CD4-positive, alpha-beta T cell treated with Interleukin-17A for 1 hour (primary cell): ENCODE data around the gene AKAP6.

ENCODE experiments used
- DNase-seq: peaks from one replicate; pipeline ENCODE4 v3.0.0-alpha.2; 2020

AKAP6 gene

DNA sequence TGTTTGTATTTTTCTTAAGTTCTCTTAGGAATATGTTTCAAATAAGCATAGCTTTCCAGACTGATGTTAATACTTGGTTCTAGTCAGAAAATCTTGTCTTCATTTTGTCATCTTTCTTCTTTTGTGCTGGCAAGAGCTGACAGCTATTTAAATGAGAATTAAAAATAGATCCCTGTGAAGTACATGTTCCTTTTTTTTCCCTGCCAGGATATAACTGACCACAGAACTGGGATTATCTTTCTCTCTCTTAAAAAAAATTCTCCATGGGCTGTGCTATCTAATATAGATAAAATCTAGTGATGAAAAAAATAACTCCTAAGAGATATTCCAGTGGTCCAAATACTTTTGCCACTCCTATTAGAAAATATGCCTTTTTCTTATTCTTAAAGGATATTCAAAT, 163.4 kb downstream of the AKAP6 start:
- DNase-seq: no peak

DNA sequence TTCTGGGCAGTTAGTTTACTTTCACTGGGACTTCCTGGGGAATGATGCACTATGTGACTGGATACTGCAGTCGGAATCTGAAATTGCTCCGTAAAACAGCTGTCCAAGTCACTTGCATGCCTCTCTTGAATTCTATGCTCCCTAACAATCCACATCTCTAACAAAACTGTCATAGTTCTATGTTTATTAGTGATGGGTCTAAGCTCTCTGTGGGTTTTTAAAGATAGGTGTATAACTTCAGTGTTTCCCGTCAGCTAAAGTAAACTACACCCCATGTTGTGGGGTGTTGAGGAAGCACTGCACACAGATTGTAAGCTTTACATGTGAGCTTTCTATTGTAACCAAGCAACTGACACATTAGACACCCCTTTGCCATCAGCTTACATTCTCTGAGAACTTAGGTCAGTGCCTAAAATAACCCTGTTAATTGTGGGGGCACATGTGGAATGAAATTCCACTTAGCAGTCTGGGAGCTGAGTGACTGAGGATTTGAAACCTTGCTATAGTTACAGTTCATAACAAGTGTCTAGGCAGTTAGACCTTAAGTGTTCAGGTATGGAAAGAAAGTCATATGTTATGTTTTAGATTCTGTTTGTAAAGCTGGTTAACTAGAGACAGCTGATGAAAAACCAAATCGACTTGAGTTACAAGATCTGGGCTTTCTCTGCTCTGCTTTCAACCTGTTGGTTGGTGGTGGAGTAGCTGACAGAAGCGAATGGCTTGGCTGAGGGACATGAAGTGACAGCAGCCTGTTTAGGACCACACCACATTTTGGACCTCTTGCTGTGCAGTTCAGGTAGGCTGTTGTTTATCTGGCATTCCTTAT, 165.7 kb downstream of the AKAP6 start:
- DNase-seq: no peak

DNA sequence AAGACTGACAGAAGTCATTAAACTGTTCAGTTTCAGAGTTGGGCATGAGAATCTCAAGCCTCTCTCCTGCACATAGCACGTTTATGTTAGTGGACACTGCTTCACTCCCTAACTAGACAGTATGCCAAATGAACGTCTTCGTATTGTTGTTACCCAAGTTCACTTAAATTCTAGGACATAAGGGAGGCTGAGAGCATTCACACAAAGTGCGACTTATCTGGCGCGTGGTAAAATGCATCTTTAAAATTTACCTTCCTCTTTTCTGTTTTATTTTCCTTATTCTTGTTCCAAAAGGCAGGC, 166.3 kb downstream of the AKAP6 start:
- DNase-seq: no peak

DNA sequence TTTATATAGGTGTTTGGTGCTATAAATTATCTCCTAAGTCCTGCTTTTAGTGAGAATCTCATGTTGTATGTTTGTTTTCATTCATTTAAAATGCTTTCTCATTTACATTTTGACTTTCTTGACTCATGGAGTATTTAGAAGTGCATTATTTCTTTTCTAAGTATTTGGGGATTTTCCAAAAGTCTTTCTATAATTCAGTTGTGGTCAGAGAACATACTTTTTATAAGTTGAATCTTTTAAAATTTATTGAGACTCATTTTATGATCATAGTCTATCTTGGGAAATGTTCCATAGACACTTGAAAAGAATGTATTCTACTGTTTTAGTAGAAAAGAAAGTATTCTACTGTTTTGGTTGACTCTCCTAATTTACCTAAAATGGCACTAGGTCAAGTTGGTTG, 168.2 kb downstream of the AKAP6 start:
- DNase-seq: no peak

DNA sequence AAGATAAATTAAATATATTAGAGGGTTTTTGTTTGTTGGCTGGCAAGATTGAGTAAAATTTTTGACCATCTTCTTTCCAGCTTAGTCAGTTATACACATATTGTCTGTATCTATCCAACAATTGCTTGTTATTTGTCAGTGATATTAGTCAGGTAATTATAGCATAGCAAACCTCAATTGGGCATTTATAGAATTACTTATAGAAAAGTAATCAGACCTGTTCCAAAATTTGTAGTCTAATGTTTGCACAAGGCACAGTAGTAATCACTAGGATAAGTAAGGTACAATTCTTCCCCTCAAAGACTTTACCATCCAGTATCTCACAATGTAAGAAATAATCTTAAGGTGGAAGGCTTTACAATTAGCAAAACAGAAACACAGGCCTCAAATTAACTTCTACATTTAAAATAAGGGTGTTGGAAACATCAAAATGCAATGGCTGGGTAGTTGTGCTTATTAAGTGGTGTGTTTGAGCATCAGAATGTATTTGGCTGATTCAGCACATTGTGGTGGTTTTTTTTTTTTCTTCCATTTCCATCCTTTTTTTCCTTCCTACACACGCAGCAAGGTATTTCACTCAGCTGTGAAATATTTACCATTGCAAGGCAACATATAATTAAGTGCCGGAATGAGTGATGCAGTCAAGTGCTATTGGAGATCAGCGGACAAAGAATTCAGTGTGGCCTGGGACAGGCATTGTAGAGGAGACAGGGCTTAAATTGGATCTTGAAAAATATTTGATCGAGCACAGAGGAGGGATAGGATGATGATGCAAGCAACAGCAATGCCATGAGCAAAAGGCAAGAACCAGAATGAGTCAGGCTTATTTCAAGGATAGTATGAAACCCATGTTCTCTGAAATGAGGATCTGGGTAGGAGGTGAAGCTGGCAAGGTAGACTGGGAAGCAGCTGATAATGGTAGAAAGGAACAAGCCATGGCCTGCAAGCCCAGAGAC, 178.2 kb downstream of the AKAP6 start:
- DNase-seq: no peak

DNA sequence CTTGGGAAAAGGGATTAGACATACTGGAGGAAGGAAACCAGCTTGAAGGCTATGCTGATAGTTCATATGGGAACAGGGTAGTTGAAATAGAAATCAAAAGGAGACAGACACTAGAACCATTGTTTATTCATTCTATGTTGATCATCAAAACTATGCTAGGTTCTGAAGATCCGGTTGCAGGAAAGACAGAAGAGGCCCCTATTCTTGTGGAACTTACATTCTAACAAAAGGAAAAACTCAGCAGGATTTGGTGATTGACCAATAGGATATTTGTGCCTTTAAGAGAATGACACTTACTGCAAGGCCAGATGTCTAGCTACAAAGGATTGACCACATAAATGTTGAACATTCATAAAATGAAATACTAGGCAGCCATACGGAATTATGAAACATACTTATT, 179.2 kb downstream of the AKAP6 start:
- DNase-seq: no peak

DNA sequence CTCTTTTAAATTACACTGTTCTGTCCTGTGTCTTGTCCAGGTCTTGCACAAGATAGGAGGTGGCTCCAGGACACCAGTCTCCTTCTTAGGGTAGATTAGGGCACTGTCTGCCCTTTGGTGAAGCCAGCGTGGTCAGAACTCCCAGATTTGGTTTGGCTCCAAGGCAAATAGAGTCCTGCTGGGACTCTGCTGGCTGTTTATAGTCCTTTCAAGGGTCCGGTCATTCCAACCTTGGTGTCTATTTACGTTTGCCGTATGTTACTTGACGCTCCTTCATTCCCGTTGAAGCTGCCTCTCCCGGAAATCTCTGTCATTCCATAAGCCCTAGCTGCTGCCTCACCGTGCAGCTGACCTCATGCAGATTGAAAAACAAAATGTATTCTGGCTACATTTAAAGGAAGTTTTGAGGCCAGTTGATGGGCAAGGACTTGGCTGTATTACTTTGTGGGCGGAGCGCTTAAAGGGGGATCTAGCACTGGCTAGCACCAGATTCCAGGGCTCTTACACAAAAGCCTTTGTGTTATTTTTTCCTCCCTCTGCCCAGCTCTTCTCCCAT, 180.6 kb downstream of the AKAP6 start:
- DNase-seq: no peak

DNA sequence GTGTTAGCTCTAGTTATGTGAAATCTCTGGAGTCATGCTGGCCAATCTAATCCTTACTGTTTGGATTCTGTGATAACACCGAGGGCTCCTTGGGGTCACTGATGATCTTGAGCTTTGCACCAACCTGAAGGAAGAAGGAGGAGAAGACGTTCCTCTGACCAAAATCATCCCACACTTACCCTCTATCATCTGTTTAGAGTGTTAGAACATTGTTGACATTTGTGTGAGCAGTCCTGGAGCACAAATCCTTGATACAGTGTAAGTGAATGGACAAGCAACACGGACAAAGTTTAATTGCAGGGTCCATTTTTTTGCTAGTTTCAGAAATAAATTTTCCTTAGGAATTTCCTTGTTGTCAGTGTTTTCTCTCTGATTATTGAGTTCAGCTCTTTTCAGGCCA, 181.7 kb downstream of the AKAP6 start:
- DNase-seq: no peak

DNA sequence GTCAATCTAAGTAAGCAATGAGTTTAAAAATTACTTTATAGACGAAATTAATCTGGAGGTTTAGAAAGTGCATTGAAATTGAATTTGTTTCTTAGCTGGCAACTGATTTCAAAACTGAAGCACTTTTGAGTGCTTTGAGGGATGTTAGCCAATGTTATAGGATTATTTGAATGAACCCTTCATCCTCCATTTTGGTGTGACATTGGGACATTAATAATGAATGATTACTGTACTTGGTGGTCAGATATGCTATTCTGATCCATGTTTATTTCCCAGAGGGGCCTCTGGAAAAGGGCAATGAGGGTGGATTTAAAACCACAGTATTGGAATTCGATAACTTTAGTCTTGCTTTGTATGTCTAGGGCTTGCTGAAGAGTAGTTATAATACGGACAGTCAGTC, 183.2 kb downstream of the AKAP6 start:
- no peak for DNase-seq

DNA sequence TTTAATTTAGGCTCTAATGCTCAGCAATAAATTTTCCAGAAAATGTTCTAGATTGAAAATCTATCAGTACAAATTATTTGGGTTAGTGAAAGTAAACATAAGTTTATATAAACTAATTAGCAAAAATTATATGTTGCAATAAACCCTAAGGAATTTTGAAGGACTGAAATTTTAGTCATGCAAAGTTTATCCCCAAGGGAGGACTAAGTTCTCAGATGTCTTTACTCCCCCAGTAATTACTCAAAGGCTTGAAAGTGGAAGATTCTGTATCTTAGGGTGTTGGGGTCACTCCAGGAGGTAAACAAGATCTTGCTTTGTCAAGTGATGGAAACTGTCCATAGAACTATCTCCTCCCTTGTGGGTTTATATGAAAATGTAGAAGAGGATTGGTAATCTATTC, 183.7 kb downstream of the AKAP6 start:
- DNase-seq: no peak

DNA sequence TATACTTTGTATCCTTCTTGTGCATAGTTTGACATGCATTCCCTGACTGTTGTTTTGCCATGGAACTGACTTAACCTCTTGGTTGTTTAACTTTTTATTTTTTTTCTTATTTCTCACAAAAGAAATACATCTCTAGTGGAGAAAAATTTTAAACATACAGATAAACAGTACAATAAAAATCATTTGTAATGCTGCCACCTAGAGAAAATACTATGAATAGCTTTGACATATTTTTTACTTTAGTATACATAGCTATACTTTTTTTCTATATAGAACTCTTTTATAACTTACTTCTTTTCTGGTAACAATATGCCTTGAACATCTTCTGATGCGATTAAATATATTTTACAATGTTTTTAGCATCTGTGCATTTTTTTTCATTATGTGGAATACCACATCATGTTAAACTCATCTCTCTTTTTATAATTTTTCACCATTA, 184.5 kb downstream of the AKAP6 start:
- DNase-seq: no peak

DNA sequence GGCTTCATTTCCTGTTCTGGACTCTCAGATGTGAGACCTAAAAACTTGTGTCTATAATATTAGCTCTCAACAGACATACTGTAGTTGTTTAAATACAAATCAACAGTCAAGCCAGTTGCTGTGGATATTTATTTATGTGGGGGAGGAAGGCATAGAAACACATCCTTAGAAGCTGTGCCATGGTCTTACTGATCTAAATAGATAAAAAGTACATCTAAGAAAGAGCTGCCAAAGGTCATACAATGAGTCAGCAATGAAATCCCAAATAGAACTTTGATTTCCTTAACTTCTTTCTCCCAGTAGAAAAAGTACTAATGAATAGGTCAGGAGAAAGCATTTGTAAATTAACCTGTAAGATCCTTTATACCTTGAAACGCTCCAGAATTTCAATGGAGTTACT, 185.1 kb downstream of the AKAP6 start:
- no peak for DNase-seq

DNA sequence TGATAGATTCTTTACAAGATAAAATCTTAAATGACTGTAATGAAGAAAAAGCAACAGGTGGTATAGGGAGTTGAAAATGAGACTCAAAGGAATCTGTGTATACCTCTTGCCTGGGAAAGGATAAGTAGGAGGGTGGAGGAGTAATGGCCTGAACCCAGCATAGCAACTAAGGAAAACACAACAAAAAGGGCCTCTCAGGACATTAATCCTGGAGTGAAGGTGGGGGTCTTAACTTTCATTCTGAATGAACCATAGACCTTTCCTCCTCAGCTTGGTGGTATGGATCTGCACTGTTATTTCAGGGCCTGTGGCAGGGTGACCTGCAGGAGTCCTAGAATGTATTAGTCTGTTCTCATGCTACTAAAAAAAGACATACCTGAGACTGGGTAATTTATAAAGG, 185.6 kb downstream of the AKAP6 start:
- no peak for DNase-seq

DNA sequence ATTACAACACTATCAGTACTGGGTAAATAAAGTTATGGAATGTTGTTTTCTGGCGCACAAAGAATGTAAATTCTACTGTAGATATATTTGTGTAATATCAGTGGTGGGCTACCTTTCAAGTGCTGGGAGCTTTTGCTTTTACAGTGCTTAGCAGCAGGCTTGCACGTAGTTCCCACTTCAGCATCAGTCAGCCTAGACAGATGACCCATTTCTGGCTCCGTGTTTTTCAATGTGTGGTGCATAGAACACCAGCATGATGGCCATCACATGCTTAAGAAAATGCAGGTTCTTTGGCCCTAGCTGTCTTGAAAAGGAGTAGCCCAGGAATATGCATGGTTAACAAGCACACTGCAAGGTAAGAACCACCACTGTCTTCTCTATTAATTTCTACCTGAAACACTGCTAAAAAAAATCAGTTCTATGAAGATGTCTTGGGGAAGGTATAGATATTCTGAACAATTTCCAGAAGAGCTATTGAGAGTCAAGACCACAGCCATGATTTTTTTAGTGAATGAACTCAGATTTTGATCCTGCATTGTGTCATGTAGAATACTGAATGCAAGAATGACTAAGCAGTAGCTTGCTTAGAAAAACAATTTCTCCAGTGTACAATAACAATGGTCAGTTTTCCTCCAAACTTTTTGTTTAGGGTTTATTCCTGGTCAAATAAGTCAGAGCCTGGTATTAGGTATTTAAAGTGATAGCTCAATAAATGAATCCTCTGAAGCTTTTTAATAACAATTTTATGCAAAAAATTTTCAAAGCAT, 195.7 kb downstream of the AKAP6 start:
- no peak for DNase-seq

DNA sequence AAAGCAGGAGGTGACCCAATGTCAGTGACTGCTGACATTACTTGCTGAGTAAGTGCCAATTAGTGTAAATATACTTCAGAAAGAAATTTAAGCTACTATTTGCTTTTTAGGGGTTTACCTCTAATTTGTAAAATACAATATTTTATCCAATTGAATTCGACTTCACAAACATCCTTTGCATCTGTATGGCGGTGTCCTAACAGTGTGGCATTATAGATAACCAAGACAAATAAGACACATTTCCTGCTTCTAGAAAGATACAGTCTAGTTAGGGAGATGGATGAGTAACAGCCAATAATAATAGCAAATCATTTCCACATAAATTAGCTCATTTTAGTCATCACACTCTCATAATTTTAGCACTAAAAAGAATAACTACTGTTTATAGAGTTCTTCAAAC, 196.5 kb downstream of the AKAP6 start:
- no peak for DNase-seq

DNA sequence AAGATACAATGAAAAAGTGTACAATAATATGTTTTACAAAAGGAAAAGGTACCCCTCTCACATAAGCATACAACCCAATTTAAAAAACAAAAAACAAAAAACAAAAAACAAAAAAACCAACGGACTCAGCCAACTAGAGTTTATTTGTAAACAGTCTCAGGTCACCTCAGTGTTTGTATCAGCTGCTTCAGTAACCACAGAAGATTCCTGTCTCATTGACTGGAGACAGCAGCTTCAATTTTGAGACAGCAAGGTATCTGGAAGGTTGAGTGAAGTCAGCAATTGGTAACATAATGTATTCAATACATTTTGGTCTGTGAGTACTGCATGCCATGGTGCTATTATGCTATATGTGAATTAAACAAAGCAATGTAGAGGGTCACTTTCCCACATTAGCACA, 201.7 kb downstream of the AKAP6 start:
- no peak for DNase-seq

DNA sequence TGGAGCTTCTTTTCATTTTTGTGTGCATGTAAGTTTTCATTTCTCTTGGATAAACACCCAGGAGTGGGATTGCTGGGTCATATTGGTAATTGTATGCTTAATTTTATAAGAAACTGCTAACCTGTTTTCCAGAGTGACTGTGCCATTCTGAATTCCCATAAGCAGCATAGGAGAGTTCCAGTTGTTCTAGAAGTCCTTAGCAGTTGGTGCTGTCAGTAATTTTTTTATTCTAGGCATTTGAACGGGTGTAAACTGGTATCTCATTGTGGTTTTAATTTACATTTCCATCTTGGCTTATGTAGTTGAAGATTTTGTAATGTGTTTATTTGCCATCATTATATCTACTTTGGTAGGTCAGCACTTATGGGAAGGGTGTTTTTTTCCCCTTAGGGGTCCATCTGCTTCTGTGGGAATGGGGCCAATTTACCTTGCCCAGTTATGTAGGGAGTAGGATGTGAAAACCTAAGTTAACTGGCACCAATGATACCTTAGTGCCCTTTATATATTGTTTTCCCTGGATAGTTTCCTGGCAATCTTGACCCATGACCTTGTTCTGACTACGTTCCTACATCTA, 202.9 kb downstream of the AKAP6 start:
- no peak for DNase-seq

DNA sequence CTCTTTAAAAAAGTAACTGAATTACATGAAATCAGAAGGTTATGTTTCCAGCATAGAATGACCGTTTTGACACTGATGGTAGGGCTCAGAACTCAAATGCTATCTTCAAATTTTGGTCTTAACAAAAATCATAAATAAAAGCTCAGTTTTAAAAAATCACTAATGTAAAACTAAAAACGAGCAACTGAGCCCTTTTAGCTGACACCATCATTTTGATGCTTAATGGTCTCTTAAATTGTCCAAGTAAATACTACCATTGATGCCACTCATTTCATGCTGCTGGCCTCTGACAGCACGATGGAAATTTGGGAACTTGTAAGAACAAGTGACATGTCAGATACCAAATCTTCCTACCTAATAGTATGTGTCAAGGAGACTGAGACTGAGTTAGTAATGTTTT, 205.0 kb downstream of the AKAP6 start:
- no peak for DNase-seq

DNA sequence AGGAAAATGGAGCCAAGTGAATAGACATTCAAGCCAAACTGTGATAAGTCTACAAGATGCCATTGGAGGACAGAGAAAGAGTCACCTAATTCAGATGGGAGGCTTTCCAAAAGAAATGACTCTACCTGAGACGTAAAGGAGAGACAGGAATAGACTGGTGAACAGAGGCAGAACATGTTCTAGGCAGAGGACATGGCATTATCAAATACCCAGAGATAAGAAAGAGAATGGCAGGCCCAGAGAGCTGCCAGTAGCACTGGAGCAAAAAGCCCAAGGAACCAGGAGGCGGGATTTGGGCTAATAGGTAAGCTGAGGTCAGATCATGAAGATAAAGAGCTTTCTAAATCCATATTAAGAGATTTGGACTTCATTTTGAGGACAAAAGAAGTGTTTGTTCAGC, 207.1 kb downstream of the AKAP6 start:
- DNase-seq: no peak

DNA sequence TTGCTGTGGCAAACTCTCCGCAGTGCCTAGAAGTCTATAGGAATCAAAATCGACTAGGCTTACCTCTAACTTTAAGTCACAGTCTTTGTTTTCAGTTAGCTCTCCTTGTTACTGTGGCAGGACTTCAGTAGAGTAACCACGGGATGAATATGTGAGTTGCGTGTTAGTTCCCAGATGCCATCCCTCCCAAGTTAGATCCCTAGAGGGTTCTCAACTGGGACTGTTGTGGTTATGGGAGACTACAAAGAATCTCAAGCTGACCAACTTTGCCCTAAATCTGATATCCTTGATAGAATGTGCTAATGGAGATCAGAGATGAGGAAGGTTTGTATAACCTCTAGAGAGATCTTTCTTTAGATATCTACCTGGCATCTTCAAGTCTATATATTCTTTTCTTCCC, 208.1 kb downstream of the AKAP6 start:
- DNase-seq: no peak

DNA sequence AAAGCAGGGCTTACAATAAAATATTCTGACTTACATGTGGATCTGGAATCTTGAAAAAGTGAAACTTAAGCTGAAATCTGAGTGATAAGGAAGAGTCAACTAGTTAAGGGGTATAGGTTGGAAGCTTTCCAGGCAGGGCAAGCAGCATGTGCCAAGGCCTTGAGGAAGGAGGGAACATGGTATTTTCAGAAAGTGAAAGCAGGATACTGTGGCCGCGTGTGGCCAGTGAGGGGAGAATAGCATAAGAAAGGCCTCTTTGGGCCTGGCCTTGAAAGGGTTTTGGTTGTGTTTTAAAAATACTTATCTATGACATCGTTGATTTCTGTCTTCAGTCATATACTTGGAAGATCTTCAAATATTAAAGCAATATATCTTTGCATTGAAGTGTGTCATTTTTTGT, 213.4 kb downstream of the AKAP6 start:
- DNase-seq: no peak

DNA sequence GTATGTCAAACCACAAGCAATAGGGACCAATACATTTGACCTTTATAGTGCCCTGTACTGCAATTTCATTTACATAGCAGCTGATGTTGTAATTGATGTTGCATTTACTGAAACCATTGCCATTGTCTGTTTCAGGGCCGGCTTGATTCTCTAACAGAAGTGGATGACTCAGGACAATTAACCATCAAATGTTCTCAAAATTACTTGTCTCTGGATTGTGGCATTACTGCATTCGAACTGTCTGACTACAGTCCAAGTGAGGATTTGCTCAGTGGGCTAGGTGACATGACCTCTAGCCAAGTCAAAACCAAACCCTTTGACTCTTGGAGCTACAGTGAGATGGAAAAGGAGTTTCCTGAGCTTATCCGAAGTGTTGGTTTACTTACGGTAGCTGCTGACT, 216.0 kb downstream of the AKAP6 start:
- DNase-seq: no peak
